HCT116 (cell line): ENCODE data around the gene CFAP97D2.

Experiments used
- ELF1 ChIP-seq: IDR thresholded peaks from 2 replicates; pipeline ENCODE4 v1.6.1; 2012; ENCODE audit warnings: low read depth, borderline replicate concordance
- EZH2 ChIP-seq: fragments of 200-600 bp; sonication (generic); IDR thresholded peaks from 2 replicates; pipeline ENCODE4 v1.6.1; 2017; ENCODE audit warnings: antibody characterized with exemption, mixed run types
- POLR2AphosphoS5 ChIP-seq: IDR thresholded peaks from 2 replicates; pipeline ENCODE4 v1.6.1; 2011; ENCODE audit warnings: mild to moderate bottlenecking, low read depth, low read length, moderate library complexity
- RAD21 ChIP-seq: IDR thresholded peaks from 2 replicates; pipeline ENCODE4 v1.6.1; 2012; ENCODE audit warnings: low read depth, mild to moderate bottlenecking
- SIN3A ChIP-seq: IDR thresholded peaks from 2 replicates; pipeline ENCODE4 v1.6.1; 2012; ENCODE audit warnings: low read depth
- SP1 ChIP-seq: IDR thresholded peaks from 2 replicates; pipeline ENCODE4 v1.6.1; 2012; ENCODE audit warnings: low read depth
- TF ChIP-seq, protein P1 (sequence below), 3 experiments: fragments of 200-600 bp in 1 of 3; sonication (generic) in 1 of 3; IDR thresholded peaks in 2 of 3; conservative IDR thresholded peaks in 1 of 3; 2 replicates each; pipeline ENCODE4 v1.5.1; 2012 to 2017; ENCODE audit warnings: low read depth in 2 of 3, low read length in 2 of 3, antibody characterized with exemption in 1 of 3, borderline replicate concordance in 1 of 3, control low read depth in 1 of 3, mild to moderate bottlenecking in 1 of 3, mixed read lengths in 1 of 3, mixed run types in 1 of 3, moderate library complexity in 1 of 3; ENCODE audit not compliant: insufficient read depth in 1 of 3

DNA sequence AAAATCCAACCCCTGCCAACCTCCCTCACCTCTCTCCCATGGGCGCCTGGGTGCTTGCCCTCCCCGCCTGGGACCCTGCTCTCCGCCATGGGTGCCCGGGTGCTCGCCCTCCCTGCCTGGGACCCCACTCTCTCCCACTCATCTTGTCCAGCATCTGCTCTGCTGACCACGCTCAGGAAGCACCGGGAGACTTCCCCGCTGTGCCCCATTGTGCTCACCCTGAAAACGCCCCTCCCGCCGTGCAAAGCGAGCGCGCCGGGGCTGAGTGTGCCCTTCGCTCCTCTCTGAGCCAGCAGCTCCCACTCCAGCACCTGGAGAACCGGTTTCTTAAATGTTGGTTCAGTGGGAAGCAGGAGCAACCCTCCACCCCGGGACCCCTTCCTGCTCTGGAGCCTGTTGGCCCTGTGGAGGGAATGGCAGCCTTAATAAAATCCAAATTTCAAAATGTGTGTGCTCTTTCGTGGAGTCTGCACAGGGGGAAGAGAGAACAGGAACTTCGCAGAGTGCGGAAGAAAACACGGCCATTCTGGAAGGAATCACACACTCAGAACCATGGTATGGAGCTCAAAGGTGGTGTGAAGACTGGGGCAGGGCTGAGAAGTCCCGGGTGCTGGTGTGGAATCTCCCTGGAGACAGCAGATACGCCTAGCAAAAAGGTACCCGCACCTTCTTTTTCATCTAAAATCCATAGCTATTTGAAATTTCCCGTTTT lies 32.5 kb downstream of the CFAP97D2 start:
- TF ChIP-seq, protein P1, sequence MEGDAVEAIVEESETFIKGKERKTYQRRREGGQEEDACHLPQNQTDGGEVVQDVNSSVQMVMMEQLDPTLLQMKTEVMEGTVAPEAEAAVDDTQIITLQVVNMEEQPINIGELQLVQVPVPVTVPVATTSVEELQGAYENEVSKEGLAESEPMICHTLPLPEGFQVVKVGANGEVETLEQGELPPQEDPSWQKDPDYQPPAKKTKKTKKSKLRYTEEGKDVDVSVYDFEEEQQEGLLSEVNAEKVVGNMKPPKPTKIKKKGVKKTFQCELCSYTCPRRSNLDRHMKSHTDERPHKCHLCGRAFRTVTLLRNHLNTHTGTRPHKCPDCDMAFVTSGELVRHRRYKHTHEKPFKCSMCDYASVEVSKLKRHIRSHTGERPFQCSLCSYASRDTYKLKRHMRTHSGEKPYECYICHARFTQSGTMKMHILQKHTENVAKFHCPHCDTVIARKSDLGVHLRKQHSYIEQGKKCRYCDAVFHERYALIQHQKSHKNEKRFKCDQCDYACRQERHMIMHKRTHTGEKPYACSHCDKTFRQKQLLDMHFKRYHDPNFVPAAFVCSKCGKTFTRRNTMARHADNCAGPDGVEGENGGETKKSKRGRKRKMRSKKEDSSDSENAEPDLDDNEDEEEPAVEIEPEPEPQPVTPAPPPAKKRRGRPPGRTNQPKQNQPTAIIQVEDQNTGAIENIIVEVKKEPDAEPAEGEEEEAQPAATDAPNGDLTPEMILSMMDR (IDR thresholded peaks at IDR 0.05 in 2 of 3, conservative IDR thresholded peaks at IDR 0.05 in 1 of 3; ENCODE audit: borderline replicate concordance in 1 of 3, insufficient read depth in 1 of 3, low read depth in 2 of 3, low read length in 2 of 3), result no peak
- TF ChIP-seq EZH2, result no peak
- no peak for TF ChIP-seq SIN3A
- no peak for TF ChIP-seq POLR2AphosphoS5
- no peak for TF ChIP-seq RAD21
- no peak for TF ChIP-seq ELF1
- no peak for TF ChIP-seq SP1
